ENCODE measurements around the gene AKAP13.

The AKAP13 gene

DNA sequence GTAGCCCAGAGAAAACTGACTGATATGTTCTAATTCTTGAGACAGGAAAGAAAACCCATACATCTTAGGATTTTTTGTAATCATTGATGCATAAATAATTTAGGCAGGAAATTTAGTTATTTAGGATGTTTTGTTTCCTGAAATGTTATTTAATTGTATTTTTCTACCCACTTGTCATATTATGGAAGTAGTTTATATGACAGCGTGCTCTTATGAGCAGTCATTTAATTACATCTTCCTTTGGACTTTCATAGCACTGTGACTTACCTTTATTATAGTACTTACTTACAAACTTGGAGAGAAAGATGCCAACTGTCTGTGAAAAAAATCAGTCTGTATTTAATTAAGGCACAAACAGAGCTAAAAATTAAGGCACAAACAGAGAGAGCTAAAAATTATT is 65.0 kb downstream of the AKAP13 start:
- no peak for DNase-seq

DNA sequence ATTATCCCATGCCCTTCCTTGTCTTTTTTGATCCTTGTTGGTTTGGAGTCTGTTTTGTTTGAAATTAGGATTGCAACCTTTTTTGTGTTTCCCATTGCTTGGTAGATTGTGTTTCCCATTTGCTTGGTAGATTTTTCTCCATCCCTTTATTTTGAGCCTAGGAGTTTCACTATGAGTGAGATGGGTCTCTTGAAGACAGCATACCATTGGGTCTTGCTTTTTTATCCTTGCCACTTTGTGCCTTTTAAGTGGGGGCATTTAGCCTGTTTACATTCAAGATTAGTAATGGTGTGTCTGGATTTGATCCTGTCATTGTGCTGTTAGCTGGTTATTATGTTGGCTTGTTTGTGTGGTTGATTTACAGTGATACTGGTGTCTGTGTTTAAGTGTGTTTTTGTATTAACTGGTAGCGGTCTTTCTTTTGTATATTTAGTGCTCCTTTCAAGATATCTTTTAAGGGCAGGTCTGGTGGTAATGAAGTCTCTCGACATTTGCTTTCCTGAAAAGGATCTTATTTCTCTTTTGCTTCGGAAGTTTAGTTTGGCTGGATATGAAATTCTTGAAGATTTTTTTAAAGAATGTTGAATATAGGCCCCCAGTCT is 70.8 kb downstream of the AKAP13 start:
- DNase-seq, result no peak

DNA sequence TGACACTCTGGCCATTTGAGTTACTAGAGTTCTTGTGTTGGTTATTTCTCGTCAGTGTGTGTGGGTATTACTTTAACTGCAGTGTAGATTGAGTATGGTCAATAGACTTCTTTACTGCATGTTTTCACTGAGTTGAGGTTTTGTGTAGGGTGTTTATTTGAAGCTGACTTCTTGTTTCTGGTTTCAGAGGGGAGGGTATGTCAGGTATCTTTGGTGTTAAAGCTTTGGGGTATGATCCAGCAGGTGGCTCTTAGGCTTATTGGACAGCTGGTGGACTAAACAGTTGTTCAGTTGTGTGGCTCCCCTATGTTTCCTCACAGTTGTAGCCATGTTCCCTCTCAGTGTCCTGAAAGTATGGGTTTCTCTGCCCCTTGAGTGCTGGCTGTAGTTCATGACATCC is 72.0 kb downstream of the AKAP13 start:
- DNase-seq, result no peak

DNA sequence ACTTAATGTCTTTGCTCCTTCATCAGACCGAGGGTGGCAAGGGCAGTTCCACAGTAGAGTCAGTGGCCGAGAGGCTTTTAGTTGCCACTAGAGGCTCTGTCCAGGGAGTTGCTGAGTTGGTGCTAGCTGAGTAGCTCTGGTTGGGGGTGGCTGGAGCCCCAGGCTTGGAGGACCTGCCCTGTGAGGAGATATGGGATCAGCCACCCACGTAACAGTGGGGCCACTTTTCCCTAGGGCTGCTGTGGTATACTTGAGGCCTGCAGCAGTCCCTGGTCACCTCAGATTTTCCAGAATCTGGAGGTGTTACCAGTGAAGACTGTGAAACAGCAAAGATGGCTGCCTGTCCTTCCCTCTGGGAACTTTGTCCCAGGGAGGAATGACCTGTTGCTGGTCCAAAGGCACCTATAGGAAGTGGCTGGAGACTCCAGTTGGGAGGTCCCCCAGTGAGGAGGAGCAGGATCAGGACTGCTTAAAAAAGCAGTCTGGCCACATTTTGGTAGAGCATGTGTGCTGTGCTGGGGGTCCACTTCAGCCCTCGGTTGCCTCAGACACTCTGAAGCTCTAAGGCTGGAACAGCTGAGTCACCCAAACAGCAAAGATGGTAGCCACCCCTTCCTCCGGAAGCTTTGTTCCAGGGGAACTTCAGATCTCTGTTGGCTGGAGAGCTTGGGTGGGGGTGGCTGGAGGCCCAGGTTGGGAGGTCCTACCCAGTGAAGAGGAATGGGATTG is 72.9 kb downstream of the AKAP13 start:
- DNase-seq, result no peak

DNA sequence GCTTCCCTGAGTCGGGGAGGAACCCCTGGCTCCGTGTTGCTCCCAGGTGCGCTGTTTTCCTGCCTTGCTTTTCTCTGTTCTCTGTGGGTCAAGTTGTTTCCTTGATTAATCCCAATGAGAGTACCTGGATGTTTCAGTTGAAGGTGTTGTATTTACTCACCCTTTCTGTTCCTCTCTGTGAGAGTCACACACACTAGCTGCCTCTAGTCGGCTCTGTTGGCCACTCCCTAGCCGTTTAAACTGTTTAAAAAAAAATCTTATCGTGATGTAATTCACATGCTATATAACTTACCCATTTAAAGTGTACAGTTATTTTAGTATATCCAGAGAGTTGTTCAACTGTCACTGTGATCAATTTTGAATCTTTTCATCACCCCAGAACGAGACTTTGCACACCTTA is 74.0 kb downstream of the AKAP13 start:
- no peak for DNase-seq

DNA sequence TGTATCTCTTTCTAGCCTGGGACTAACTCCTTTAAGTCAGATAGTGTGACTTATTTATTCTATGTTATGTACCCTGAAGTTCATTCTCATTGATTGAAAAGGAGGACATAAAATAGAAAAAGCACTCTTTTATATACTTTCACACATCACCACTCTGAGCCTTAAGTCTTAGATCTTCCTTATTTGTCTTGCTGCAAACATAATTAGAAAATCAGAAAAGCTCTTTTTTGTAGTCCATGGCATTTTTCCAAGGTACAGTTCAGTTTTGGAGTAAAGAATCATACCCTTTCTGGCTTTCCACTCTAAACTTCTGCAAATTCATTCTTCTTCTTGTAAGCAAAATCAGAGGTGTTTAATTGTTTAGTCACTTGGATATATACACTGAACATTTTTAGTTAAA is 75.5 kb downstream of the AKAP13 start:
- DNase-seq, result no peak

DNA sequence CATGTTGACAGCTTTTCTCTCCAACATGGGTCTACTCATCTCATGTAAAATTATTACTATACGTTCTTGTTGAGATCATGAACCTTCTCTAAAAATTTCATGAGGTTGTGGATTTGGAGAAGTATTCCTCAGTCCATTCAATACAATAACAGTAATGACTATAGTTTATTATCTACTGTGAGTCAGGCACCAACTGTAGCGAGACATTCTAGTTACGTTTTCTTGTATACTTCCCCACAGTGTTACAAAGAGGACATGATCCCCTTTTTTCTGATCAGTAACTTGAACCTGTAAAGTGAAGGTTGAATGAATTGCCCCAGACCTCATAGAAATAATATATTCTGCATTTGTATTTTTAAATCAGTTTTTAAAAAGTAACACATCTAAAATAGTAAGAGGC is 76.4 kb downstream of the AKAP13 start:
- DNase-seq, result no peak

DNA sequence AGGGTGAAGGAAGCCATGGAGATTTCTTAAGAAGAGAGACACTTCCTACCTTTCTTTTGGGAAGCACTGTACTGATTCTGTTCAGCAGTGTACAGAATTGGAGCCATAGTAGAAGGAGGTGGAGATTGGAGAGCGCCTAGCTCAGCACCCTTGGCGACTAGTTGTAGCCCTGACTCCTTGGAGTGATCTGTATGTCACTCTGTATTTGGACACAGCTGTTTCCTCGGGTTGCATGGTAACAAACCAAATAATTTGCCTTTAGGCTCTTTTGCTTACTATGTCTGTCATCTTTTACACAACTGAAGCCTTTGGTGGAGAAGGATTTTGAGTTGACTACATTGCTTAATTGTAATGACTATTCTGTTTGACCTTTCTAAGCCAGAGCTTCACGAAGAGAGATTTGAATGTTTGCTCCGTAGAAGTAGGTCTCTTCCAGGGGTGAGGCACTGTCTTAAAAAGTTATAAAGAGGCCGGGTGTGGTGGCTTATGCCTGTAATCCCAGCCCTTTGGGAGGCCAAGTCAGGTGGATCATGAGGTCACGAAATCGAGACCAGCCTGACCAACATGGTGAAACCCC is 77.1 kb downstream of the AKAP13 start:
- DNase-seq, result no peak

DNA sequence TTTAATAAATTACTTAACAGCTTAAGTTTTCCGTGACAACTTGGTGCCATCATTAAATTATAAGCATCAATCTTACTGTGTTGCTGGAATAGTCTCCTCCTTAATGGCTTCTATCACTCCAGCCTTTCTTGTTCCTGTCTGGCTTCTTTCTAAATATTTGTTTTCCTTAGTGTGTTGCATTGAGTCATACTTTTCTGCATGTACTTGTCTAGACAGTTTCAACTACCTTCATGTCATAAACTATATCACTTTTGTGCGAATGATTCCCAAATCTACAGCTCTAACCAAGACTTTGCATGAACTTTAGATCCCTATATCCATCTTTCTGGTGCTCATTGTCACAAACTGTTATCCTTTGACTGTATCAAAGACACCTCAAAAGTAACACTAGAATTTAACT is 78.4 kb downstream of the AKAP13 start:
- DNase-seq, result no peak

DNA sequence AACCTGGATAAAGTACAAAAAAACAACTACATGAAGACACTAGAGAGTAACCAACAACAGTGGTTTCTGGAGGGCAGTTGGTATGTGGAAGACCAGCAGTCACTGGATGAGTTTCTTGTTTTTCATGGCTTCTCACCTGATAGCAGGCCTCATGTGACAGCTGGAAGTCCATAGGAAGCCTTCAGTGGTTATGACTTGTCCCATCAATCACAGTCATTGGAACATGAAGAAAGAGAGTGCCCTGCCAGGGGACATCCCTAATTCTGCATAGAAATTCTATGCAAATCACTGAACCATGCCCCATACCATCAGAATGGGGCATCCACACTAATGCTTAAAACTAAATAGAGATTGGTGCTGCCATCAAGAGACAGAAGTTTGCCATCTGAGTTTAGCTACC is 81.6 kb downstream of the AKAP13 start:
- no peak for DNase-seq

DNA sequence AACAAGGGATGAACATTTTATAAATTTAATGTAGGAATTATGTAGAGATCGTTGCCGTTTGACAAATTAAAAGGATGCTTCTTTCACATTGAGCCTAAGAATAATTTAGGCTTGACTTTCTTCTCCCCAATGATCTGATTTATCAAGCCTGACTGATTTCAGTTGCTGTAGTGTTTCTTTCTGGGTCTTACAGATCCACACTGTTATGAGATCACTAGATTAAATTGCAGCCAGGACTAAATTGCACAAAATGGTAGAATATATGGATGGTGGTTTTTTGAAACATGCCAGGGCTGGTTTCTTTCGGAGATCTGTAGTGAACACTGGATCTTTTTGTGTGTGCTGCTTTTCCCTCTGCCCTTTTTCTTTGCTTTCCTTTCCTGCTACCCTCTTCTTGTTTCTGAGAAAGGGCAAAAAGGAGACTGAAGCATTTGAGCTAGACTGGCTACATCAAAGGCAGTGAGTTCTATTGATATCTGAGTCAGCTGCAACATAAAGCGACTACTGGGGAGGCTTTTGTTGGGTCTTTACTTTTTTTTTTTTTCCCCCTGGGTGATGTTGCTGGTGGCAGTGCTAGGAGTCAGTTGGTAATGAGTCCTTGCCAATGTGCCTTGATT is 83.0 kb downstream of the AKAP13 start:
- DNase-seq, result no peak

DNA sequence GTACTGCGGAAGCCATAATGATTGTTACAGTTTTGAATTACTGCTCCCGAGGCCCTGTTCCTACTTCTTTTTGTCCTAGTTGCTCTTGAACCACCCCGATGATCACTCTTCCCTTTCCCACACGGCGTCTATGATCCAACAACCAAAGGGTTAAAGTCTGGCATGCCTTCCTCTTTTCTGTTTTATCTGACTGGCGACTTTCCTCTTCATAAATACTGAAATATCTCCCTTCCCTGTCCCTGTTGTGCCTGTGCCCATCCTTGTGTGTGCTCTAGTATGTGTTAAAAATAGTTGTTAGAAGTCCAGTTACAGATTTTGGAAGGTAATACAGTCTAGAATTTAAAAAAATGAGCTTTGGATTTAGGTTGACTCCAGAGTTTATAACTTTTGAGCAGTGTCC is 83.6 kb downstream of the AKAP13 start:
- no peak for DNase-seq

DNA sequence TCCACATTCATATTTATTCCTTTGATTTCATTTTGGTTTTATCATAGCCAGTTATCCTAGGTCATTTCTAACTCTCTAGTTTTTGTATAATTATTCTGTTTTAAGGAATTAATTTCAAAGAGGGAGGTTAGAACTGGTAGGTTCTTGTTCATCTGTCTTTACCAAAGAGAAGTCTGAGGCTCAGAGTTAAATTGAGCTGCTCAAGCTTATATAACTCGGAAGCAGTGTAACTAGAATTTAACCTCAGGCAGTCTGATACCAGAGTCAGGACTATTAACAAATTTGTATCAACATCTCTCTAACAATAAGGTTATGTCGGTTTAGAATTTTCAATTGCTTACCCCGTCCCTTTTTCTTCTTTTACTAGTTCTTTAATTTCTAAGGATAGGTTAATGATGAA is 84.1 kb downstream of the AKAP13 start:
- DNase-seq, result no peak

DNA sequence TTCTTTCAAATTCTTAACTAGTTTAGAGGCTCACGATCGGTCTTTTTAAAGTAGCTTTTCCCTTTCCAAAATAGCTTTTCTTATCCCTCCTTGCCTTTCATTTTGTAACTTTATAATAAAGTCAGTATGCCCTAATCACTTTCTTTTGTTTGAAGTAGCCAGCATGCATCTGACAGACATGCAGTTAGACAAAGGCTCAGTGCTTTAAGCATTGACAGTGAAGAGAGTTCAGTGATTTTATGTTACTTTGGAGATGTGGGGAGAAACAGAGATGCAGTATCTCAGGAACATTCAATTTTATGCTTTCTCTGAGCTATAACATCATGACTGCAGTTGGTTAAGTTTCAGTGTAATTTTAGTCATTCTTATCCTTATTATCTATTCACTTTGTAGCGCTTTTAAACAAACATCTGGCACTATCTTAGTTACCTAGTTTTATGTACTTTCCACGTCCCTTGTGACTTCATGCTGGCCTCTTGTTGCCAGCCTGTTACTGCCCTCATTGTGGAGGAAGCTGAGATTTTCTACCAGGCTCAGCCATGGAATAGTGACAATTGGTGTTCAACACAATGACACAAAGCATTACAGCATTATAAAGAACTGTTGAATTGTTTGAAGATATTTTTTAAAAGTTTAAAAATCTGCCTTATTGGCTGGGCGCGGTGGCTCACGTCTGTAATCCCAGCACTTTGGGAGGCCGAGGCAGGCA is 90.3 kb downstream of the AKAP13 start:
- peak in 1 of 2 experiments; percentile 6 for DNase-seq

DNA sequence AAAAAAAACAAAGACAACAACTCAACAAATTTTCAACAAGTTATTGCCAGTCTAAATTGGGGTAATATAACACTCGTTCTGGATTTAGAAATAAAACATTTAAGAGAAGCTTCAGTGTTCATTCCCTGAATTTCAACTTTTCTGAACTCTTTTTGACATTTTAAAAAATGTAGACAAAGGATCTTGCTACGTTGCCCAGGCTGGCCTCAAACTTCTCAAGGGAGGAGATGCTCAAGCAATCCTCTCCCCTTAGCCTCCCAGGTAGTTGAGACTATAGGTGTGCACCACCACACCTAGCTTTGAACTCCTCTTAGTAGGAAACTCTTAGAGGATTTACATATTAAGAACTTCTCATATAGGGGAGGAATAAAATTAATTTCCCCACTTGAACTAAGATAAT is 91.9 kb downstream of the AKAP13 start:
- no peak for DNase-seq

DNA sequence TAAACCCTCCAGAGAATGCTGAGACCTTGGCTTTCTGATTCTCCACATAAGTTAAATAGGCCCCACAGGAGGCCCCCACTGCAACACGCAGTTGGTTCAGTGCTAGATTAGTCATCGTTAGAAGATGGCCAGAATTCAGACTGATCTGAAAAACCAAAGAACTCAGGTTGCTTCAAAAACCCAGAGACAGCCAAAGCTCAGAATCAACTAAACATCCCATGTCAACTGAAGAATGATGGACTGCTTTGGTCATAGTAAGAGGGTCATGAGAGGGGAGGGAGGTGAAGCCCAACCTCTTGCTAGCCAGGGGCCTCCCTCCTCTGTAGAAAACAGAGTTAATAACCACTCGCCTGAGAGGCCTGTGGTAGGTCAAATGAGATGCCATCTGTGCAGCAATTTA is 93.1 kb downstream of the AKAP13 start:
- peak in 1 of 2 experiments; percentile 81 for DNase-seq

DNA sequence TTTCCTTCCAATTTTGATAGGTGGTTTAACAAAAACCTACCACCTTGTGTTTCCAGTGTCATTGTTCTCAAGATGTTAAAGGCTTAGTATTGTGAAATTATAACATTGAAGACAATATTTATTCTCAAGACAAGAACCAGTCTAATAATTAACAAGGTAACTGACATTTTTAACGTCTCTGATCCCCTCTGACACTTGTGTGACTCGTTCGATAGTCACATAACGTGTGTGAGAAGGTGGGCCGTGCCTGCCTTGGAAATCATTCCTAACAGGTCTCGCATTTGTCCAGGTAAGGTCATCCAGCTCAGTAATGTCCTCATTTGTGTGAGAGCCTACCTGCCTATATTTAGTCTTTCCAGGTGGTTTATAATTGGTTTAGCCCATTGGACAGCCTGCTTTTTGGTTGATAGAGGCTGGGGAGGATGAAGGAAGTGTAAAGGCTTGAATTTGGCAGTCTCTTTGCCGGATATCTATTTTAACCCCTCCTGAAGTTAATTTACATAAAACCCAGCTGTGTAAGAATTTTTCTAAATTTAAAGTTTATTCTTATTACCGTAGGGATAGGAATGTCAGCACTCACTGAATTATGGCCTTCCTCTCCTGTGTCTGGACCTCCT is 94.4 kb downstream of the AKAP13 start:
- no peak for DNase-seq

DNA sequence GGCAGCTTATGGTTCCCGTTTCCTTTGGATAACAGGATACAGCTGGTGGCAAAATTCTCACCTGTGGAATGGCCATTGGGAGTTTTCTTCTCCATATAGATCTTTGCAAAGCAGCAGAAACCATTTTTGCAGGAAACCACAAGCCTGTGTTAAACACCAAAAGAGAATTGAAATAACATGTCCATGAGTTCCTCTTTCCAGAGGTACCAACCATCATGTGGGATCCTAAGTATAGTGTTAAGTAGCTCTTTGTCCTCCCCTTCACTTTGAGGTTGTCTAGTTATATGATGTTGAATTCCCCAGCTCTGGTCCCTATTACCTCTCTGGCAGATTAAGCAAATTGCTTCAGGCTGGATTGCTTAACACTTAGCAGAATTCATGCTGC is 94.9 kb downstream of the AKAP13 start:
- DNase-seq, result no peak

DNA sequence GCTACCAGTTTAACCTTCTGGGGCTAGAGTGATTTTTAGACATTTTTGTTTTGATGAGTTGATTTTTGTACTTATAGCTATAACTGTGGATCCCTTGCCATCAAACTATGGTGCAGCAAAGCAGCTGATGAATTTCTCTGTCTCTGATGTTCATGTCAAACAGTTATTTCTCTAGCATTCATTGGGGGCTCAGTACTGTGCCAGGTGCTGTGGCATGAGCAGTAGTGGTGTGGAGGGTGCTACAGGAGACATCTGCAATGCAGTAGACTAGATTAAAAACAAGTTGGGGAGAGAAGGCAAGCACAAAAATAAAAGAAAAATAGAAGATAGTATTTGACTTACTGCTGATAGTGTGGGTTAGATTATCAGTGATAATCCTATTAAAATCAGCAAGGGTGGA is 95.3 kb downstream of the AKAP13 start:
- no peak for DNase-seq

DNA sequence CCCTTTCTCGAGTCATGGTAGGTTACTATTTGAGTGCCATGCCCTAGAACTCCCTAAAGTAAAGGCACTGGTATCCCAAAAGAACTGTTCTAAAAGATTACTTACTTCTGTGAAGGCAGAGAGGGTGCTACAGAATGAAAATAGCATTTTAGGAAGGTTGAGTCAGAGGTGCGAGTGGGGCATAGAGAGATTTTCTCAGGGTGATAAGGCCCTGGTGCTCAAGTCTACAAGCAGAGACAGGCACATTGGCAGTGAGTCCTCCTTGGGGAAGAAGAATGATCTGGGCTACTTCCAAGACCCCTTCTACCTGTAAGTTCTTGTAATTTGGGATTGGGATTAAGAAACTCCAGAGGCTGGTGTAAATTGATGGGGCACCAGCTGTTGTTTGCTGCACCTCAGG is 96.7 kb downstream of the AKAP13 start:
- peak in 1 of 2 experiments; percentile 7 for DNase-seq

DNA sequence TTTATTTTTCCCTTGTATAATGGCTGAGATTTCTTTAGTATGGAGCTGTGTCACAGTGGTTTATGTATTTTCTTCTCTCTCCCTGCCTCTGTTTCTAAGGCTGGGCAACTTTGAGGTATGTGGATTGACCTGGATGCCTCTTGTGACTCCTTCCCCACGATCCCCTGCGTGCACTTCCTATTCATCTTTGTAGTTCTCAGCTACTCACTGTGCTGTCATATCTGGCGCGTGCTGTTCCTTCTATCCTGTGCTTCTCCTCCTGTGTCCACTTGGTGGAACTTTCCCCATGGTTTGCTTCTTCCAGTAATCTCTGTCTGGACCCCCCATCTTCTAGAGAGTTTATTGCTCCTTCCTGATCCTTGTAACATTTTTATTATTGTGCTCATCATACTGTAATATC is 97.3 kb downstream of the AKAP13 start:
- DNase-seq, result no peak

DNA sequence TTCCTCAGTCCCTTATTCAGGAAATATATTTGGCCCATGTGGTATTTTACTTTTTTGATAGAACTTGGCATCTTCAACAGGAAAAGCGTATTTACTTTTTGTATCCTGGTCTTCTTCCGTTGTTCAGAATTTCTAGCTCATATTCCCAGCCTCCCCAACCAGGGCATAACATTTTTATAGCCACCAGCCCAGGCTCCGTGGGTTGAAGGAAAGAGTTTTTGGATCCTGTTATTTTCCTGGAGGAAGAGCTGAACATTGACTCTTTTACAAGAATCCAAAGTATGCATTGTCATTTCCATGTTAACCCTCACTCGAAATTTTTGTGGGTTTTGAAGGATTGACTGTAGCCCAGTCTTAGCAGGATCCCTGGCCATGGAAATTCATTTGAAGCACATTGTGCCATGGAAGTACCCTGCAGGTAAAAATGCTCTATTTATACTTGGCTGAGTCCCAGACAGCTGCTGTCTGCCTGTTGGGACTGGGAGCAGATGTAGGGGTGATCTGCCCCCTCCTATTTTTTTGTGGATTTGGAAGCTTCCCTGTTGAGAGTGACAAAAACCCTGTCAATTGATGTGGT is 98.8 kb downstream of the AKAP13 start:
- peak; percentile 33 to 77 for DNase-seq

DNA sequence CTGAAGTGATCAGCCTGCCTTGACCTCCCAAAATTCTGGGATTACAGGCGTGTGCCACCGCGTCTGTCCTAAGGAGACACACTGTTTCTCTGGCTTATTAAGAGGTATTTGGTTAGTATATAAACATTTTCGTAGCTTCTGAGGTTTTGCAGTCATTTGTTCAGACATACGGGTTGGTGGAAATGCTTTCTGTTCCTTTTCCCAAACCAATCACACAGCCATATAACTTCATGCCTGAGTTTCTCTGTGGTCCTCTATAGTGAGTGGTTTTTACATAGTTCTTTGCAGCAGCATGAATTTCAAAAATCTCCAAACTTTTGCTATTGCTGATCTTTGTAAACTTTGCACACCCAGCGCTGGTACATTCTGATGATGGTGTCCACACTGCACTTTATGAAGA is 100.5 kb downstream of the AKAP13 start:
- DNase-seq, result no peak
